IMR-90 (cell line): ENCODE data around the gene MGAT5. TPM values are rescaled to one million over a fixed set of nuclear protein-coding genes. Genes with fewer than 3 reads are reported as not detected.

ENCODE experiments used
- ATAC-seq: fragments of 200-7000 bp; cut with Tn5 transposase; 2 replicates; pipeline ENCODE4 v1.9.1; 2020; ENCODE audit warnings: low read depth, mild to moderate bottlenecking, moderate library complexity
- BruUV-seq: library from RNA; stranded (reverse); fragments of 400-500 nt; replicated peaks from 2 replicates; lab custom pipeline; 2021; lab: Mats Ljungman, UMichigan
- CTCF ChIA-PET: fragments of 300-600 bp; formaldehyde crosslinking; extraction: SDS; loops from one replicate; lab custom pipeline; 2021; ENCODE audit warnings: antibody characterized with exemption; lab: Yijun Ruan, JAX
- POLR2A ChIA-PET: fragments of 300-600 bp; sonication (Branson Sonifier 250); formaldehyde crosslinking; loops from one replicate; lab custom pipeline; 2022; ENCODE audit warnings: antibody characterized with exemption; ENCODE audit not compliant: unreplicated experiment; lab: Charles Lee
- DNase-seq: peaks from one replicate; pipeline ENCODE4 v3.0.0; 2013
- H2AFZ ChIP-seq: replicated peaks from 2 replicates; pipeline ENCODE3; 2013; ENCODE audit warnings: low read length, mild to moderate bottlenecking; ENCODE audit not compliant: poor library complexity
- H2AK5ac ChIP-seq: 2 replicates; pipeline ENCODE4 v1.6.1; 2013; ENCODE audit warnings: low read depth, low read length, inconsistent platforms
- H2AK9ac ChIP-seq: replicated peaks from 2 replicates; pipeline ENCODE3; 2013; ENCODE audit warnings: mild to moderate bottlenecking, low read depth, low read length, moderate library complexity; ENCODE audit not compliant: poor library complexity
- H2BK120ac ChIP-seq: 2 replicates; pipeline ENCODE4 v1.6.1; 2013; ENCODE audit warnings: low read depth, low read length, inconsistent platforms
- H2BK15ac ChIP-seq: 3 replicates; pipeline ENCODE4 v1.6.1; 2013; ENCODE audit warnings: low read depth, low read length, inconsistent platforms
- H2BK20ac ChIP-seq: 2 replicates; pipeline ENCODE4 v1.6.1; 2013; ENCODE audit warnings: low read depth, mild to moderate bottlenecking, inconsistent platforms, low read length, moderate library complexity
- H2BK5ac ChIP-seq: 2 replicates; pipeline ENCODE4 v1.6.1; 2013; ENCODE audit warnings: mild to moderate bottlenecking, low read depth, low read length, inconsistent platforms; ENCODE audit not compliant: poor library complexity, severe bottlenecking
- H3K14ac ChIP-seq: replicated peaks from 2 replicates; pipeline ENCODE4 v1.6.1; 2013; ENCODE audit warnings: low read depth, low read length, inconsistent platforms
- H3K18ac ChIP-seq: 2 replicates; pipeline ENCODE4 v1.6.1; 2013; ENCODE audit warnings: low read depth, low read length, control low read depth
- H3K23ac ChIP-seq: 2 replicates; pipeline ENCODE4 v1.6.1; 2013; ENCODE audit warnings: low read depth, low read length, inconsistent platforms
- H3K27ac ChIP-seq: 2 replicates; pipeline ENCODE4 v1.5.1; 2013; ENCODE audit warnings: mild to moderate bottlenecking, control low read depth, low read length; ENCODE audit not compliant: insufficient read depth
- H3K27me3 ChIP-seq: 2 replicates; pipeline ENCODE4 v1.6.1; 2013; ENCODE audit warnings: low read length; ENCODE audit not compliant: control insufficient read depth, insufficient read depth
- H3K36me3 ChIP-seq: 2 replicates; pipeline ENCODE4 v1.6.1; 2013; ENCODE audit warnings: low read length, mixed read lengths; ENCODE audit not compliant: control insufficient read depth, insufficient read depth
- H3K4ac ChIP-seq: 2 replicates; pipeline ENCODE4 v1.6.1; 2013; ENCODE audit warnings: low read depth, low read length, inconsistent platforms
- H3K4me1 ChIP-seq: 2 replicates; pipeline ENCODE4 v1.6.1; 2013; ENCODE audit warnings: low read length, mixed read lengths; ENCODE audit not compliant: control insufficient read depth, insufficient read depth
- H3K4me2 ChIP-seq: 2 replicates; pipeline ENCODE4 v1.6.1; 2013; ENCODE audit warnings: low read depth, mild to moderate bottlenecking, control low read depth, low read length, moderate library complexity
- H3K4me3 ChIP-seq: 2 replicates; pipeline ENCODE4 v1.5.1; 2013; ENCODE audit warnings: low read depth, mild to moderate bottlenecking, control low read depth, low read length, moderate library complexity; ENCODE audit not compliant: insufficient read depth
- H3K56ac ChIP-seq: 2 replicates; pipeline ENCODE4 v1.6.1; 2013; ENCODE audit warnings: low read length, inconsistent platforms; ENCODE audit not compliant: insufficient read depth; ENCODE audit errors: extremely low read depth
- H3K79me1 ChIP-seq, 2 experiments: 2 replicates each; pipeline ENCODE4 v1.6.1; 2013; ENCODE audit warnings: low read length in 2 of 2, inconsistent platforms in 1 of 2, low read depth in 1 of 2
- H3K9ac ChIP-seq: 2 replicates; pipeline ENCODE4 v1.6.1; 2013; ENCODE audit warnings: low read depth, low read length, control low read depth
- H3K9me1 ChIP-seq: 2 replicates; pipeline ENCODE4 v1.6.1; 2013; ENCODE audit warnings: low read length, inconsistent platforms; ENCODE audit not compliant: insufficient read depth
- H3K9me3 ChIP-seq: 2 replicates; pipeline ENCODE4 v1.6.1; 2013; ENCODE audit warnings: low read length; ENCODE audit not compliant: control insufficient read depth, insufficient read depth
- H4K20me1 ChIP-seq: 2 replicates; pipeline ENCODE4 v1.6.1; 2013; ENCODE audit warnings: low read length, inconsistent platforms; ENCODE audit not compliant: insufficient read depth
- H4K5ac ChIP-seq: 2 replicates; pipeline ENCODE4 v1.6.1; 2013; ENCODE audit warnings: mild to moderate bottlenecking, low read depth, low read length, control low read depth
- H4K8ac ChIP-seq, 2 experiments: 2 replicates each; pipeline ENCODE4 v1.6.1; 2013; ENCODE audit warnings: low read depth in 2 of 2, low read length in 2 of 2, control low read depth in 1 of 2, inconsistent platforms in 1 of 2
- H4K91ac ChIP-seq: 2 replicates; pipeline ENCODE4 v1.6.1; 2013; ENCODE audit warnings: low read depth, low read length, inconsistent platforms; ENCODE audit not compliant: insufficient read depth
- POLR2A ChIP-seq: IDR thresholded peaks from 2 replicates; pipeline ENCODE4 v1.6.1; 2012; ENCODE audit warnings: mild to moderate bottlenecking, low read depth, low read length
- WGBS, 2 experiments: methylation state at CpG; one replicate each; pipeline versions ENCODE4 v1.1.5 to v1.1.7; 2013; ENCODE audit warnings: missing lambda C conversion rate in 2 of 2; ENCODE audit not compliant: insufficient read length in 1 of 2; ENCODE audit errors: extremely low coverage in 2 of 2; 5-methylcytosine and 5-hydroxymethylcytosine counted together
- dilution Hi-C: fragments of 300-500 bp; cut with HindIII; formaldehyde crosslinking; loops from one replicate; pipeline ENCODE4 v1.14.3; 2018; ENCODE audit warnings: low sequenced_read_pairs; ENCODE audit not compliant: unreplicated experiment
- in situ Hi-C: fragments of 300-500 bp; cut with MboI; formaldehyde crosslinking; loops from 3 replicates; pipeline ENCODE4 v1.14.3; 2019; ENCODE audit warnings: low sequenced_read_pairs, inconsistent platforms, mixed read lengths
- intact Hi-C: fragments of 100-400 bp; cut with micrococcal nuclease; formaldehyde crosslinking; loops from 2 replicates; pipeline ENCODE4 v1.10.0; 2022
- polyA plus RNA-seq, 3 experiments: library from polyadenylated mRNA; depleted of rRNA; stranded (reverse); fragments of >200 nt; gene quantifications; 2 replicates each; pipeline ENCODE4 v1.2.3, GENCODE V29; 2012; ENCODE audit warnings: low replicate concordance in 1 of 3
- total RNA-seq: library from RNA; depleted of rRNA; stranded (reverse); fragments of >200 nt; gene quantifications from 2 replicates; pipeline ENCODE4 v1.2.3, GENCODE V29; 2012
- TF ChIP-seq, protein P1 (sequence below): conservative IDR thresholded peaks from 2 replicates; pipeline ENCODE4 v1.5.1; 2012; ENCODE audit warnings: mild to moderate bottlenecking, low read depth, low read length, improper control_type of control experiment

Gene MGAT5
- total and polyA plus RNA-seq, 2 of the 4 experiments (the other 2 are of a cell fraction): 22.9 to 59.9 TPM

DNA sequence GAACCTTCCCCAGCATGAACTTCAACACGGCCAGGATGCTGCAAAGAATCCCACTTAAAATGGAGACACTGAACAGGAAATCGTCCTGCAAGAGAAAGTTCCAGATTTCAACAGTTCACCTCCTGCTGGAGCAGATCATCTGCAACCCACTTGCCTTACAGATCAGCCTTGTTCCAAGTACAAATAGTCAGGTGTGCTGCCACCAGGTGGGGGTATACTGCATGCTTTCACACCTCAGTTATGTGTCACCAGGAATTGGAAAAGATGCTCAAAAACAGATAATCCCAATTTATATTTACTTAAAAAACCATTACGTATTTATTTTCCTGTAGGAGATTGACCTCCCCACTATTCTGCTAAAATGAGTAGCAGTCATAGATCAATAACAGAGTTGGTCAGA is 212.3 kb downstream of the MGAT5 start:
- POLR2A ChIA-PET: no interaction called here
- Histone ChIP-seq H3K4me3 (no peak overlapping the region), H2BK15ac (no peak overlapping the region), H3K4me1 (no peaks in the 10 kb centered on the region), H3K9ac (no peak overlapping the region), H3K23ac (no peak overlapping the region), H3K56ac (no peak overlapping the region), H3K27ac (no peak overlapping the region), H3K9me3 (no peaks in the 10 kb centered on the region), H2AFZ (no peak overlapping the region), H3K36me3 (no peaks in the 10 kb centered on the region), H3K14ac (no peak overlapping the region), H3K27me3 (peaks cover 33% of the 10 kb centered on the region), H3K18ac (no peak overlapping the region), H2BK20ac (no peak overlapping the region), H3K4ac (no peak overlapping the region), H4K5ac (no peak overlapping the region), H3K79me1 (no peaks in the 10 kb centered on the region), H4K91ac (no peak overlapping the region), H4K20me1 (no peaks in the 10 kb centered on the region), H2BK5ac (no peak overlapping the region), H4K8ac (no peak overlapping the region), H3K9me1 (0 out of 2 replicates have a peak, but pooled peaks cover 4% of the 10 kb centered on the region), H2AK9ac (no peak overlapping the region), H2AK5ac (no peak overlapping the region), H3K4me2 (no peak overlapping the region), H2BK120ac (no peak overlapping the region)
- in situ Hi-C loops: no loop called here
- TF ChIP-seq, protein P1, sequence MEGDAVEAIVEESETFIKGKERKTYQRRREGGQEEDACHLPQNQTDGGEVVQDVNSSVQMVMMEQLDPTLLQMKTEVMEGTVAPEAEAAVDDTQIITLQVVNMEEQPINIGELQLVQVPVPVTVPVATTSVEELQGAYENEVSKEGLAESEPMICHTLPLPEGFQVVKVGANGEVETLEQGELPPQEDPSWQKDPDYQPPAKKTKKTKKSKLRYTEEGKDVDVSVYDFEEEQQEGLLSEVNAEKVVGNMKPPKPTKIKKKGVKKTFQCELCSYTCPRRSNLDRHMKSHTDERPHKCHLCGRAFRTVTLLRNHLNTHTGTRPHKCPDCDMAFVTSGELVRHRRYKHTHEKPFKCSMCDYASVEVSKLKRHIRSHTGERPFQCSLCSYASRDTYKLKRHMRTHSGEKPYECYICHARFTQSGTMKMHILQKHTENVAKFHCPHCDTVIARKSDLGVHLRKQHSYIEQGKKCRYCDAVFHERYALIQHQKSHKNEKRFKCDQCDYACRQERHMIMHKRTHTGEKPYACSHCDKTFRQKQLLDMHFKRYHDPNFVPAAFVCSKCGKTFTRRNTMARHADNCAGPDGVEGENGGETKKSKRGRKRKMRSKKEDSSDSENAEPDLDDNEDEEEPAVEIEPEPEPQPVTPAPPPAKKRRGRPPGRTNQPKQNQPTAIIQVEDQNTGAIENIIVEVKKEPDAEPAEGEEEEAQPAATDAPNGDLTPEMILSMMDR: 0 out of 2 replicates have a peak, but pooled peaks have one; percentile 9
- no peak for TF ChIP-seq POLR2A
- dilution Hi-C loops: no loop called here
- no peak for ATAC-seq
- CTCF ChIA-PET: no interaction called here
- BruUV-seq: no TSS peak
- DNase-seq: no peak
- intact Hi-C loops: no loop called here
- WGBS, 2 experiments: no CpG with 5 or more reads among the region's 3 CpGs
